GM12878 (cell line): ENCODE data around the gene LILRB1. TPM values are rescaled to one million over a fixed set of nuclear protein-coding genes. Genes with fewer than 3 reads are reported as not detected.
A peak's percentile ranks its signal among the peaks of the same experiment; 100 is the strongest.
"Not testable (repeated sequence)": the region's sequence is repeated elsewhere in the genome, so short reads cannot be mapped to it uniquely, and the experiment has no call there.

Experiments used
- ATAC-seq: fragments of 200-7000 bp; cut with Tn5 transposase; 3 replicates; pipeline ENCODE4 v1.9.1; 2020; ENCODE audit warnings: mild to moderate bottlenecking, moderate library complexity
- BruUV-seq: library from RNA; stranded (reverse); fragments of 400-500 nt; replicated peaks from 2 replicates; lab custom pipeline; 2021; lab: Mats Ljungman, UMichigan
- CTCF ChIA-PET: fragments of 300-600 bp; sonication (Branson Sonifier 250); formaldehyde crosslinking; extraction: SDS; loops from one replicate; lab custom pipeline; 2021; ENCODE audit warnings: inconsistent platforms; lab: Yijun Ruan, JAX
- POLR2A ChIA-PET: fragments of 350-600 bp; formaldehyde crosslinking; extraction: SDS; loops from one replicate; lab custom pipeline; 2021; ENCODE audit warnings: inconsistent platforms; lab: Charles Lee
- RAD21 ChIA-PET: fragments of 300-600 bp; sonication (Branson Sonifier 250); formaldehyde crosslinking; loops from one replicate; lab custom pipeline; 2023; ENCODE audit warnings: antibody characterized with exemption; ENCODE audit not compliant: unreplicated experiment; lab: Charles Lee
- SMC1A ChIA-PET: fragments of 300-600 bp; sonication (Branson Sonifier 250); formaldehyde crosslinking; loops from one replicate; lab custom pipeline; 2023; ENCODE audit not compliant: unreplicated experiment, uncharacterized antibody; lab: Charles Lee
- DNase-seq: peaks from one replicate; pipeline ENCODE4 v3.0.0-alpha.2; 2011; ENCODE audit warnings: low read depth, low spot score
- FAIRE-seq: peaks from 3 replicates; lab custom pipeline; 2011; peaks lifted over from hg19 to GRCh38; lab: Jason Lieb, UNC
- H2AFZ ChIP-seq: 2 replicates; pipeline ENCODE4 v1.6.0; 2011; ENCODE audit warnings: low read depth, low read length, control low read depth; ENCODE audit not compliant: control insufficient read depth
- H3K27ac ChIP-seq: 2 replicates; pipeline ENCODE4 v1.5.1; 2011; ENCODE audit warnings: control low read depth; ENCODE audit not compliant: control insufficient read depth, insufficient read depth
- H3K27me3 ChIP-seq, 2 experiments: replicated peaks in 1 of 2; 2 replicates each; pipeline versions ENCODE4 v1.6.0 to v1.6.1; 2011; ENCODE audit warnings: low read length in 1 of 2; ENCODE audit not compliant: control insufficient read depth in 2 of 2, insufficient read depth in 2 of 2
- H3K36me3 ChIP-seq, 2 experiments: 2 replicates each; pipeline ENCODE4 v1.5.1; 2011; ENCODE audit warnings: low read length in 1 of 2; ENCODE audit not compliant: control insufficient read depth in 2 of 2, insufficient read depth in 2 of 2
- H3K4me1 ChIP-seq: 2 replicates; pipeline ENCODE4 v1.6.1; 2011; ENCODE audit warnings: mild to moderate bottlenecking, low read length, moderate library complexity, mixed read lengths; ENCODE audit not compliant: control insufficient read depth, insufficient read depth
- H3K4me2 ChIP-seq: 2 replicates; pipeline ENCODE4 v1.6.0; 2011; ENCODE audit warnings: control low read depth; ENCODE audit not compliant: control insufficient read depth, insufficient read depth
- H3K4me3 ChIP-seq: fragments of 200-600 bp; sonication (generic); 2 replicates; pipeline ENCODE4 v1.5.1; 2016
- H3K79me2 ChIP-seq: 2 replicates; pipeline ENCODE4 v1.6.0; 2011; ENCODE audit warnings: low read length; ENCODE audit not compliant: control insufficient read depth, insufficient read depth
- H3K9ac ChIP-seq: 2 replicates; pipeline ENCODE4 v1.8.0; 2011; ENCODE audit warnings: low read length, control low read depth, mixed read lengths; ENCODE audit not compliant: control insufficient read depth, insufficient read depth
- H3K9me3 ChIP-seq: replicated peaks from 3 replicates; pipeline ENCODE4 v1.5.1; 2011; ENCODE audit warnings: mild to moderate bottlenecking, low read length; ENCODE audit not compliant: control insufficient read depth, insufficient read depth
- H4K20me1 ChIP-seq: 2 replicates; pipeline ENCODE4 v1.6.0; 2011; ENCODE audit not compliant: control insufficient read depth, insufficient read depth
- CBX5 ChIP-seq: sonication (generic); IDR thresholded peaks from 2 replicates; pipeline ENCODE4 v1.6.1; 2016; ENCODE audit warnings: low read depth, moderate library complexity, mild to moderate bottlenecking, inconsistent platforms
- CEBPB ChIP-seq, 2 experiments: fragments of 150-350 bp in 1 of 2; IDR thresholded peaks; 2 replicates each; pipeline ENCODE4 v1.6.1; 2012 to 2014; ENCODE audit warnings: low read depth in 2 of 2, low read length in 2 of 2, borderline replicate concordance in 1 of 2, inconsistent platforms in 1 of 2
- CHD4 ChIP-seq: fragments of 200-600 bp; sonication (generic); IDR thresholded peaks from 2 replicates; pipeline ENCODE4 v1.6.1; 2016; ENCODE audit warnings: mild to moderate bottlenecking
- CTCF ChIP-seq, 3 experiments: IDR thresholded peaks in 2 of 3; conservative IDR thresholded peaks in 1 of 3; 2 replicates each; pipeline ENCODE4 v1.5.1; 2011; ENCODE audit warnings: low read depth in 3 of 3, low read length in 3 of 3, mild to moderate bottlenecking in 3 of 3, control low read depth in 2 of 3, moderate library complexity in 2 of 3, inconsistent platforms in 1 of 3, mixed read lengths in 1 of 3; ENCODE audit not compliant: control insufficient read depth in 2 of 3, insufficient read depth in 1 of 3; ENCODE audit errors: extremely low read depth in 1 of 3
- FOS ChIP-seq: IDR thresholded peaks from 3 replicates; pipeline ENCODE4 v1.6.1; 2011; ENCODE audit warnings: borderline replicate concordance; ENCODE audit not compliant: insufficient read length; ENCODE audit errors: extremely low read depth
- RAD21 ChIP-seq: IDR thresholded peaks from 2 replicates; pipeline ENCODE4 v1.6.1; 2011; ENCODE audit warnings: mild to moderate bottlenecking, low read depth, low read length, moderate library complexity; ENCODE audit not compliant: insufficient read depth
- SMC3 ChIP-seq: IDR thresholded peaks from 2 replicates; pipeline ENCODE4 v1.6.1; 2011; ENCODE audit warnings: low read length, improper control_type of control experiment, borderline replicate concordance
- SUZ12 ChIP-seq: fragments of 200-600 bp; sonication (generic); IDR thresholded peaks from one replicate; pipeline ENCODE4 v1.6.1; 2018; ENCODE audit warnings: antibody characterized with exemption, mild to moderate bottlenecking; ENCODE audit not compliant: unreplicated experiment
- ZSCAN29 ChIP-seq: fragments of 450-650 bp; IDR thresholded peaks from 2 replicates; pipeline ENCODE4 v1.6.1; 2017; ENCODE audit warnings: mild to moderate bottlenecking, moderate library complexity
- WGBS: methylation state at CpG from one replicate; pipeline ENCODE4 v1.1.6; 2016; ENCODE audit warnings: low lambda C conversion rate; ENCODE audit not compliant: insufficient replicate concordance, insufficient coverage; ENCODE audit errors: missing lambda C conversion rate; 5-methylcytosine and 5-hydroxymethylcytosine counted together
- in situ Hi-C: fragments of 300-500 bp; cut with MboI; formaldehyde crosslinking; loops from 9 replicates; pipeline ENCODE4 v1.14.3; 2018; ENCODE audit warnings: mixed read lengths
- intact Hi-C: fragments of 100-400 bp; cut with micrococcal nuclease; formaldehyde crosslinking; loops from one replicate; pipeline ENCODE4 v1.14.2; 2022; ENCODE audit not compliant: unreplicated experiment
- polyA plus RNA-seq, 11 experiments: library from polyadenylated mRNA; depleted of rRNA in 4 of 11; unstranded in 6 of 11; stranded (reverse) in 5 of 11; fragments of >200 nt; fragmentation: Nextera tagmentation in 4 of 11; fragmentation: Illumina TruSeq in 1 of 11; extraction: Ambion mirVana in 4 of 11; extraction: Trizol in 1 of 11; gene quantifications; 1 replicate in 1 of 11; 2 replicates in 10 of 11; pipeline versions ENCODE4 v1.2.1 to v1.2.3, GENCODE V29; 2011 to 2016; ENCODE audit warnings: inconsistent platforms in 2 of 11, missing spikeins in 2 of 11, low read depth in 1 of 11
- total RNA-seq, 4 experiments: library from RNA; depleted of rRNA in 3 of 4; stranded (reverse); fragments of >200 nt in 3 of 4; fragmentation: Illumina TruSeq in 1 of 4; extraction: Trizol in 1 of 4; gene quantifications; 2 replicates each; pipeline versions ENCODE4 v1.2.1 to v1.2.3, GENCODE V29; 2013 to 2021
- TF ChIP-seq, protein P1 (sequence below): IDR thresholded peaks from 2 replicates; pipeline ENCODE4 v1.6.1; 2012; ENCODE audit warnings: low read length, inconsistent platforms

Gene LILRB1
- total and polyA plus RNA-seq, 10 of the 15 experiments (the other 5 are each of a cell fraction or from before 2014, with no cell fraction given) = 4.9 to 92.2 (median 50.1) TPM

- H3K4me3 ChIP-seq, DNase-seq, RAD21 ChIA-PET, H3K27me3 ChIP-seq, intact Hi-C loops, H3K36me3 ChIP-seq, ATAC-seq, FAIRE-seq, H4K20me1 ChIP-seq, H3K79me2 ChIP-seq, in situ Hi-C loops, POLR2A ChIA-PET, BruUV-seq, H3K4me2 ChIP-seq, H2AFZ ChIP-seq, H3K9me3 ChIP-seq, H3K4me1 ChIP-seq, H3K9ac ChIP-seq, H3K27ac ChIP-seq, CTCF ChIA-PET: not testable (repeated sequence)
- 34% methylated on average over 23 of the region's 26 CpGs for WGBS
- SMC1A ChIA-PET = interaction anchor here (1.2 kb wide), 1 partner anchor 44 kb away, joined by 3 read pairs; no protein-coding TSS in a partner anchor
Measured at GRCh38 chr19:54595680-54596436, 34.4 kb upstream of the LILRB1 start.

DNA sequence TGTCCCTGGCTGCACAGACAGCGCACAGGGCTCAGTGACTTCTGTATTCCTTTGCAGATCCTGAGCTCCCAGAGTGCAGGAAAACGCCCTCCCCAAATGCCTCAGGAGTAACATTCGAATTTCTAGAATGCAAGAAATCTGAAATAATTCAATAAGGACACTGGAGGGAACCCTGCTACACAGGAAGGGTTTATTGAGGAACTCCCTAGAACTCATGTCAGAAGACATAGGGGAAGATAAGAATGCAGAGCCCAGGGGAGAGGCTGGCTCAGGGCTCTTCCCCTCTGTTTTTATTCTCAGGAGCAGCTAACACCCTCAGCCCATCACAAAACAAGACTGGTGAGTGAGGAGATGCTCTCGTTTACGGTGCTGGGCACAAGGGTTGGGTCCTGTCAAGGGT lies 30.1 kb upstream of the LILRB1 start:
- CTCF ChIA-PET = interaction anchor here (1.7 kb wide), 1 partner anchor 74 kb away, joined by 3 read pairs; no protein-coding TSS in a partner anchor
- DNase-seq = no peak
- H3K79me2 ChIP-seq = no peaks in the 10 kb centered on the region
- in situ Hi-C loops = no loop called here
- TF ChIP-seq, protein P1, sequence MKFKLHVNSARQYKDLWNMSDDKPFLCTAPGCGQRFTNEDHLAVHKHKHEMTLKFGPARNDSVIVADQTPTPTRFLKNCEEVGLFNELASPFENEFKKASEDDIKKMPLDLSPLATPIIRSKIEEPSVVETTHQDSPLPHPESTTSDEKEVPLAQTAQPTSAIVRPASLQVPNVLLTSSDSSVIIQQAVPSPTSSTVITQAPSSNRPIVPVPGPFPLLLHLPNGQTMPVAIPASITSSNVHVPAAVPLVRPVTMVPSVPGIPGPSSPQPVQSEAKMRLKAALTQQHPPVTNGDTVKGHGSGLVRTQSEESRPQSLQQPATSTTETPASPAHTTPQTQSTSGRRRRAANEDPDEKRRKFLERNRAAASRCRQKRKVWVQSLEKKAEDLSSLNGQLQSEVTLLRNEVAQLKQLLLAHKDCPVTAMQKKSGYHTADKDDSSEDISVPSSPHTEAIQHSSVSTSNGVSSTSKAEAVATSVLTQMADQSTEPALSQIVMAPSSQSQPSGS = no peak
- TF ChIP-seq CTCF (IDR thresholded peaks at IDR 0.05 in 2 of 3, conservative IDR thresholded peaks at IDR 0.05 in 1 of 3; ENCODE audit: control insufficient read depth in 2 of 3, extremely low read depth in 1 of 3, insufficient read depth in 1 of 3, low read depth in 3 of 3, low read length in 3 of 3) = peak in 1 of 3 experiments; percentile 12; a peak in 1 of 6 replicates
- TF ChIP-seq SUZ12 = no peak
- TF ChIP-seq FOS = no peak
- TF ChIP-seq CHD4 = no peak
- no peak for TF ChIP-seq ZSCAN29
- no peak for TF ChIP-seq CBX5
- TF ChIP-seq SMC3 = peak; percentile 28; the same call in 1 of the 2 replicates
- no peak for TF ChIP-seq CEBPB (IDR thresholded peaks at IDR 0.05; ENCODE audit: borderline replicate concordance in 1 of 2, low read depth in 2 of 2, low read length in 2 of 2)
- peak; percentile 39; the same call in 1 of the 2 replicates for TF ChIP-seq RAD21
- TF ChIP-seq, all 136 proteins: peak for 3
- H3K4me3 ChIP-seq = no peak overlapping the region
- intact Hi-C loops = no loop called here
- no peaks in the 10 kb centered on the region for H4K20me1 ChIP-seq
- SMC1A ChIA-PET = no interaction called here
- peak; percentile 57 for FAIRE-seq
- POLR2A ChIA-PET = no interaction called here
- no peak overlapping the region for H3K9ac ChIP-seq
- peaks cover 0 to 5% of the 10 kb centered on the region in 2 experiments; a peak in 3 of 4 replicates for H3K27me3 ChIP-seq
- H3K4me1 ChIP-seq = no peaks in the 10 kb centered on the region
- no TSS peak for BruUV-seq
- ATAC-seq = no peak
- no peak overlapping the region for H3K4me2 ChIP-seq
- H3K9me3 ChIP-seq = peaks cover 5% of the 10 kb centered on the region
- no peaks in the 10 kb centered on the region for H3K36me3 ChIP-seq
- WGBS = 31% methylated on average over 5 of the region's 5 CpGs
- H3K27ac ChIP-seq = no peak overlapping the region
- H2AFZ ChIP-seq = no peak overlapping the region
- RAD21 ChIA-PET = no interaction called here
